HepG2 (cell line): ENCODE measurements around the gene NISCH. TPM values are rescaled to one million over a fixed set of nuclear protein-coding genes. Genes with fewer than 3 reads are reported as not detected.

ENCODE experiments used
- ATAC-seq: fragments of 200-7000 bp; cut with Tn5 transposase; 3 replicates; pipeline ENCODE4 v1.9.1; 2020; ENCODE audit warnings: mild to moderate bottlenecking, moderate library complexity
- BruUV-seq: library from RNA; stranded (reverse); fragments of 400-500 nt; replicated peaks from 2 replicates; lab custom pipeline; 2021; lab: Mats Ljungman, UMichigan
- CTCF ChIA-PET: fragments of 300-600 bp; formaldehyde crosslinking; extraction: SDS; loops from one replicate; lab custom pipeline; 2021; ENCODE audit warnings: low total read pairs, inconsistent platforms, low intra/inter-chr PET ratio; lab: Yijun Ruan, JAX
- POLR2A ChIA-PET: fragments of 350-600 bp; sonication (Branson Sonifier 250); formaldehyde crosslinking; loops from one replicate; lab custom pipeline; 2020; ENCODE audit warnings: antibody characterized with exemption, inconsistent platforms; lab: Yijun Ruan, JAX
- DNase-seq: peaks from one replicate; pipeline ENCODE4 v3.0.0-alpha.2; 2015; ENCODE audit warnings: low spot score
- FAIRE-seq: peaks from 3 replicates; lab custom pipeline; 2011; peaks lifted over from hg19 to GRCh38; lab: Jason Lieb, UNC
- H2AFZ ChIP-seq: one replicate; pipeline ENCODE4 v1.6.1; 2011; ENCODE audit warnings: low read length, inconsistent platforms
- H3K27ac ChIP-seq: fragments of 300-600 bp; 3 replicates; pipeline ENCODE4 v1.8.0; 2011; ENCODE audit warnings: mixed run types, mild to moderate bottlenecking, mixed read lengths, low read length, inconsistent platforms; ENCODE audit not compliant: insufficient read depth; ENCODE audit errors: extremely low read length
- H3K27me3 ChIP-seq, 2 experiments: fragments of 200-600 bp in 1 of 2; 2 replicates in 1 of 2; 3 replicates in 1 of 2; pipeline versions ENCODE4 v1.6.0 to v1.8.0; 2011; ENCODE audit warnings: low read length in 2 of 2, mild to moderate bottlenecking in 2 of 2, moderate library complexity in 2 of 2, inconsistent platforms in 1 of 2; ENCODE audit not compliant: insufficient read depth in 2 of 2, control insufficient read depth in 1 of 2
- H3K36me3 ChIP-seq, 2 experiments: fragments of 200-600 bp in 1 of 2; replicated peaks in 1 of 2; 2 replicates in 1 of 2; 3 replicates in 1 of 2; pipeline versions ENCODE4 v1.5.1 to v1.8.0; 2011; ENCODE audit warnings: low read length in 2 of 2, inconsistent platforms in 1 of 2; ENCODE audit not compliant: insufficient read depth in 2 of 2, control insufficient read depth in 1 of 2
- H3K4me1 ChIP-seq: 2 replicates; pipeline ENCODE4 v1.5.1; 2012; ENCODE audit warnings: low read length, inconsistent platforms; ENCODE audit not compliant: insufficient read depth
- H3K4me2 ChIP-seq: 2 replicates; pipeline ENCODE4 v1.6.0; 2011; ENCODE audit warnings: low read depth, low read length, inconsistent platforms
- H3K4me3 ChIP-seq, 3 experiments: fragments of 200-600 bp in 1 of 3; sonication (generic), shearing (Covaris generic) in 1 of 3; replicated peaks in 1 of 3; 2 replicates each; pipeline ENCODE4 v1.5.1; 2011 to 2016; ENCODE audit warnings: low read length in 3 of 3, inconsistent platforms in 2 of 3, low read depth in 2 of 3, mild to moderate bottlenecking in 2 of 3, control low read depth in 1 of 3, mixed read lengths in 1 of 3; ENCODE audit not compliant: insufficient read depth in 1 of 3
- H3K79me2 ChIP-seq: one replicate; pipeline ENCODE4 v1.6.1; 2011; ENCODE audit warnings: low read length, inconsistent platforms; ENCODE audit not compliant: insufficient read depth
- H3K9ac ChIP-seq: 2 replicates; pipeline ENCODE4 v1.6.0; 2011; ENCODE audit warnings: mild to moderate bottlenecking, low read depth, low read length, inconsistent platforms; ENCODE audit not compliant: insufficient read depth
- H3K9me3 ChIP-seq: 2 replicates; pipeline ENCODE4 v1.5.1; 2012; ENCODE audit warnings: mild to moderate bottlenecking, low read length
- H4K20me1 ChIP-seq: 2 replicates; pipeline ENCODE4 v1.6.0; 2011; ENCODE audit warnings: inconsistent platforms, mild to moderate bottlenecking, low read length, moderate library complexity; ENCODE audit not compliant: insufficient read depth
- ETV5 ChIP-seq: IDR thresholded peaks from 2 replicates; pipeline ENCODE4 v1.6.1; 2018; ENCODE audit warnings: missing biosample characterization, missing genetic modification reagents, inconsistent platforms, borderline replicate concordance
- GRHL1 ChIP-seq: sonication (generic); formaldehyde crosslinking; conservative IDR thresholded peaks from 2 replicates; pipeline ENCODE4 v1.8.0; 2022; ENCODE audit warnings: missing genetic modification reagents
- HDAC1 ChIP-seq: sonication (generic); formaldehyde crosslinking; IDR thresholded peaks from 2 replicates; pipeline ENCODE4 v1.5.1; 2020; ENCODE audit warnings: mild to moderate bottlenecking, missing genetic modification reagents
- HNF1B ChIP-seq: sonication (generic); formaldehyde crosslinking; IDR thresholded peaks from 2 replicates; pipeline ENCODE4 v1.5.1; 2020; ENCODE audit warnings: mild to moderate bottlenecking, moderate library complexity, missing genetic modification reagents
- HNRNPLL ChIP-seq: fragments of 200-400 bp; formaldehyde crosslinking; IDR thresholded peaks from 2 replicates; pipeline ENCODE4 v1.6.1; 2017; ENCODE audit warnings: mild to moderate bottlenecking, low read depth, low read length; ENCODE audit not compliant: poor library complexity, severe bottlenecking
- NCOA5 ChIP-seq: sonication (generic); formaldehyde crosslinking; IDR thresholded peaks from 2 replicates; pipeline ENCODE4 v1.4.0; 2020; ENCODE audit warnings: missing genetic modification reagents
- NR2F6 ChIP-seq, 2 experiments: IDR thresholded peaks; 2 replicates each; pipeline ENCODE4 v1.6.1; 2016; ENCODE audit warnings: antibody characterized with exemption in 1 of 2, mild to moderate bottlenecking in 1 of 2
- SALL1 ChIP-seq: sonication (generic); formaldehyde crosslinking; IDR thresholded peaks from 2 replicates; pipeline ENCODE4 v1.8.0; 2022; ENCODE audit warnings: mild to moderate bottlenecking, missing genetic modification reagents
- SRF ChIP-seq: IDR thresholded peaks from 2 replicates; pipeline ENCODE4 v1.6.1; 2011; ENCODE audit warnings: mild to moderate bottlenecking, low read depth, low read length, moderate library complexity
- UBTF ChIP-seq: sonication (generic); formaldehyde crosslinking; IDR thresholded peaks from 2 replicates; pipeline ENCODE4 v1.4.0; 2020; ENCODE audit warnings: mild to moderate bottlenecking, missing genetic modification reagents
- ZEB1 ChIP-seq: IDR thresholded peaks from 2 replicates; pipeline ENCODE4 v1.6.1; 2012; ENCODE audit warnings: mild to moderate bottlenecking, low read depth, inconsistent platforms; ENCODE audit not compliant: insufficient replicate concordance
- ZNF205 ChIP-seq: IDR thresholded peaks from 2 replicates; pipeline ENCODE4 v1.6.1; 2018; ENCODE audit warnings: missing biosample characterization, missing genetic modification reagents
- ZNF256 ChIP-seq: sonication (generic); formaldehyde crosslinking; conservative IDR thresholded peaks from 2 replicates; pipeline ENCODE4 v1.4.0; 2020; ENCODE audit warnings: missing genetic modification reagents
- ZNF326 ChIP-seq: sonication (generic); formaldehyde crosslinking; IDR thresholded peaks from 2 replicates; pipeline ENCODE4 v1.4.0; 2020; ENCODE audit warnings: missing genetic modification reagents, borderline replicate concordance
- ZNF556 ChIP-seq: sonication (generic); formaldehyde crosslinking; IDR thresholded peaks from 2 replicates; pipeline ENCODE4 v1.4.0; 2020; ENCODE audit warnings: mild to moderate bottlenecking, missing genetic modification reagents, borderline replicate concordance
- ZNF576 ChIP-seq: sonication (generic); formaldehyde crosslinking; IDR thresholded peaks from 2 replicates; pipeline ENCODE4 v1.4.0; 2020; ENCODE audit warnings: mild to moderate bottlenecking, missing genetic modification reagents
- ZNF619 ChIP-seq: sonication (generic); formaldehyde crosslinking; IDR thresholded peaks from 2 replicates; pipeline ENCODE4 v1.4.0; 2020; ENCODE audit warnings: mild to moderate bottlenecking, missing genetic modification reagents
- ZNF709 ChIP-seq: sonication (generic); formaldehyde crosslinking; IDR thresholded peaks from 2 replicates; pipeline ENCODE4 v1.5.0; 2020; ENCODE audit warnings: mild to moderate bottlenecking, missing genetic modification reagents
- WGBS: methylation state at CpG from one replicate; pipeline ENCODE4 v1.1.6; 2017; ENCODE audit warnings: low lambda C conversion rate; 5-methylcytosine and 5-hydroxymethylcytosine counted together
- in situ Hi-C: cut with HindIII; loops from 2 replicates; pipeline ENCODE4 v1.10.0; 2017; ENCODE audit warnings: low pct_unique_long_range_greater_than_20kb; ENCODE audit not compliant: extremely low pct_ligation_motif_present
- intact Hi-C: fragments of 100-400 bp; cut with micrococcal nuclease; formaldehyde crosslinking; loops from one replicate; pipeline ENCODE4 v1.10.0; 2022; ENCODE audit not compliant: unreplicated experiment
- polyA plus RNA-seq, 8 experiments: library from polyadenylated mRNA; depleted of rRNA in 3 of 8; stranded (reverse) in 7 of 8; unstranded in 1 of 8; fragments of >200 nt; fragmentation: Illumina TruSeq in 4 of 8; extraction: Trizol in 4 of 8; gene quantifications; 2 replicates each; pipeline versions ENCODE4 v1.2.1 to v1.2.3, GENCODE V29; 2011 to 2016; ENCODE audit warnings: low read depth in 4 of 8, missing spikeins in 1 of 8, mixed read lengths in 1 of 8; ENCODE audit not compliant: insufficient read depth in 1 of 8
- total RNA-seq, 5 experiments: library from RNA; depleted of rRNA; stranded (reverse); fragments of >200 nt; fragmentation: Illumina TruSeq; extraction: Trizol; gene quantifications; 2 replicates each; pipeline ENCODE4 v1.2.3, GENCODE V29; 2016; ENCODE audit warnings: low read depth in 1 of 5

NISCH gene
- total and polyA plus RNA-seq, 2 of the 13 experiments (the other 11 are each of a cell fraction or from before 2014, with no cell fraction given): 27.0 to 47.6 TPM

GRCh38 chr3:52453496-52454249, 1.7 kb upstream of the NISCH start, which contains the start of gene TNNC1:
TNNC1 (minus strand) TSS chr3:52454041; CDS start chr3:52454015, 26 bp downstream.
- FAIRE-seq (no peak), DNase-seq (peak; percentile 56), ATAC-seq (peak; percentile 61)
- peak within 1 kb of the TSS; percentile 64 for H3K9ac ChIP-seq
- H3K4me1 ChIP-seq: peaks cover 83% of the 10 kb centered on the region
- BruUV-seq: TSS peak; percentile 54
- H3K9me3 ChIP-seq: no peaks in the 10 kb centered on the region
- intact Hi-C loops: no loop called here
- H3K36me3 ChIP-seq: peaks cover 3 to 11% of the 10 kb centered on the region in 2 experiments; a peak in 3 of 5 replicates
- H3K79me2 ChIP-seq: peaks cover 20% of the 10 kb centered on the region
- peak within 1 kb of the TSS; percentile 93 for H3K4me2 ChIP-seq
- peak within 1 kb of the TSS; percentile 22 for H2AFZ ChIP-seq
- 10% methylated on average over 7 of the region's 16 CpGs for WGBS
- H3K27ac ChIP-seq: peak within 1 kb of the TSS; percentile 60
- ChIA-PET CTCF (no interaction called here), POLR2A (interaction anchor here (0.6 to 2.5 kb wide), 6 partner anchors 8 to 223 kb away, joined by 3 to 11 read pairs (median 4); partner anchors contain the start of genes SEMA3G, TWF2 and UQCC5)
- H3K4me3 ChIP-seq: peak within 1 kb of the TSS; percentile 58 to 96 (median 92)
- in situ Hi-C loops: loop anchor here (10.0 kb wide), 1 partner anchor 231 kb away; the partner anchor contains the start of genes GNL3 and PBRM1
- no peaks in the 10 kb centered on the region for H4K20me1 ChIP-seq
- H3K27me3 ChIP-seq: no peaks in the 10 kb centered on the region; a peak in 1 of 5 replicates
- TF ChIP-seq ZEB1 (no peak), HNF1B (0 out of 2 replicates have a peak, but pooled peaks have one; percentile 5), ZNF556 (CRISPR knock-in tag) (no peak), HNRNPLL (peak; percentile 24), SRF (no peak), HDAC1 (CRISPR knock-in tag) (no peak; the same call in 1 of the 2 replicates), ZNF256 (CRISPR knock-in tag) (no peak), UBTF (CRISPR knock-in tag) (peak; percentile 56), ZNF326 (CRISPR knock-in tag) (no peak), NR2F6 (IDR thresholded peaks at IDR 0.05) (no peak), NR2F6 (CRISPR knock-in tag; IDR thresholded peaks at IDR 0.05) (no peak), GRHL1 (CRISPR knock-in tag) (no peak), ZNF576 (CRISPR knock-in tag) (no peak), SALL1 (CRISPR knock-in tag) (no peak), ZNF205 (CRISPR knock-in tag) (no peak), ZNF709 (CRISPR knock-in tag) (0 out of 2 replicates have a peak, but pooled peaks have one; percentile 25), ETV5 (no peak), ZNF619 (CRISPR knock-in tag) (0 out of 2 replicates have a peak, but pooled peaks have one; percentile 47), NCOA5 (CRISPR knock-in tag) (no peak)
